ACC112 (cell line): ENCODE data around the gene GTF3C5.
A peak's percentile ranks its signal among the peaks of the same experiment; 100 is the strongest.
"Not testable (repeated sequence)": the region's sequence is repeated elsewhere in the genome, so short reads cannot be mapped to it uniquely, and the experiment has no call there.

Source experiments
- H2AFZ ChIP-seq: fragments of 200-600 bp; sonication (generic); one replicate; pipeline ENCODE4 v1.6.0; 2017; ENCODE audit warnings: antibody characterized with exemption, low read length; ENCODE audit not compliant: unreplicated experiment
- H3K27ac ChIP-seq: fragments of 200-600 bp; sonication (generic); 2 replicates; pipeline ENCODE4 v1.5.1; 2014; ENCODE audit warnings: low read depth, mild to moderate bottlenecking, antibody characterized with exemption, low read length, moderate library complexity
- H3K27me3 ChIP-seq: fragments of 200-600 bp; sonication (generic); 2 replicates; pipeline ENCODE4 v1.6.1; 2014; ENCODE audit warnings: mild to moderate bottlenecking, antibody characterized with exemption, low read length, moderate library complexity, mixed read lengths; ENCODE audit not compliant: insufficient read depth
- H3K36me3 ChIP-seq: fragments of 200-600 bp; sonication (generic); 2 replicates; pipeline ENCODE4 v1.6.1; 2016; ENCODE audit warnings: mild to moderate bottlenecking, antibody characterized with exemption, low read length, moderate library complexity, mixed read lengths; ENCODE audit not compliant: insufficient read depth
- H3K4me1 ChIP-seq: fragments of 200-600 bp; sonication (generic); one replicate; pipeline ENCODE4 v1.6.1; 2016; ENCODE audit warnings: low read length, mixed read lengths; ENCODE audit not compliant: insufficient read depth, unreplicated experiment, control insufficient read depth
- H3K4me3 ChIP-seq: fragments of 200-600 bp; sonication (generic); 2 replicates; pipeline ENCODE4 v1.5.1; 2014; ENCODE audit warnings: mild to moderate bottlenecking, low read depth, low read length
- H3K79me2 ChIP-seq: fragments of 200-600 bp; sonication (generic); one replicate; pipeline ENCODE4 v1.6.0; 2016; ENCODE audit warnings: low read length; ENCODE audit not compliant: control insufficient read depth, unreplicated experiment, insufficient read depth

GTF3C5 gene

GRCh38 chr9:133031496-133031911 is 707 bp downstream of the GTF3C5 start:
- Histone ChIP-seq H3K27ac (no peak overlapping the region), H3K79me2 (peaks cover 68% of the 10 kb centered on the region)

DNA sequence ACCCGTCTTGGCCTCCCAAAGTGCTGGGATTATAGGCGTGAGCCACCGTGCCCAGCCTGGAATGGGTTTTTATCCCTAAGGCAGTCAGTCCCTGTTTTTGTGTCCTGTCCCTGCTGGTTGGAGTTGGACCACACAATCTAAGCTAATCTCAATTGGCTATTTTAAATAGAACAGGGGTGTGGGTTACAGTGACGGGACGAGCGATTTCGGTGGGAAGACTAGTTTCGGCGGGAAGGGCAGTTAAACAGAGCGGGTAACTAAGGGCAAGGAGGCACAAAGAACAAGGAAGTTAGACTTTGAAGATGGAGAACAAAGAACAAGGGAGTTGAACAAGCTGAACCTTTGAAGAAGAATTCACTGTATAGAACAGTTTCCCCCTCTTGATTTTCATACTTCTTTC is 1.4 kb downstream of the GTF3C5 start:
- Histone ChIP-seq H3K4me1 (peaks cover 4% of the 10 kb centered on the region), H3K27ac (no peak overlapping the region)

More at GRCh38 chr9:133031496-133031911, 707 bp downstream of the GTF3C5 start:
- Histone ChIP-seq H3K4me1 (peaks cover 4% of the 10 kb centered on the region), H3K27me3 (no peaks in the 10 kb centered on the region), H3K36me3 (peaks cover 21% of the 10 kb centered on the region), H3K4me3 (peak overlapping the region; percentile 97), H2AFZ (no peak overlapping the region)

GRCh38 chr9:133035669-133036068 is 4.9 kb downstream of the GTF3C5 start:
- Histone ChIP-seq H3K27ac (no peak overlapping the region), H3K4me1 (peaks cover 4% of the 10 kb centered on the region), H2AFZ (no peak overlapping the region), H3K27me3 (no peaks in the 10 kb centered on the region), H3K36me3 (peaks cover 21% of the 10 kb centered on the region), H3K4me3 (no peak overlapping the region), H3K79me2 (peaks cover 81% of the 10 kb centered on the region)

More for the DNA sequence above, 1.4 kb downstream of the GTF3C5 start:
- Histone ChIP-seq H3K4me3 (peak overlapping the region; percentile 97), H3K36me3 (peaks cover 21% of the 10 kb centered on the region), H3K27me3 (no peaks in the 10 kb centered on the region), H2AFZ (no peak overlapping the region), H3K79me2 (peaks cover 74% of the 10 kb centered on the region)

GRCh38 chr9:133037775-133038515 is 7.1 kb downstream of the GTF3C5 start:
- H3K36me3 ChIP-seq, result peaks cover 15% of the 10 kb centered on the region

GRCh38 chr9:133040892-133041479 is 10.2 kb downstream of the GTF3C5 start:
- not testable (repeated sequence) for H3K36me3 ChIP-seq

More at GRCh38 chr9:133037775-133038515, 7.1 kb downstream of the GTF3C5 start:
- Histone ChIP-seq H3K4me1 (no peaks in the 10 kb centered on the region), H3K27ac (no peak overlapping the region), H3K27me3 (no peaks in the 10 kb centered on the region), H3K4me3 (no peak overlapping the region), H3K79me2 (peaks cover 59% of the 10 kb centered on the region), H2AFZ (no peak overlapping the region)

GRCh38 chr9:133041958-133042357 is 11.2 kb downstream of the GTF3C5 start:
- Histone ChIP-seq H3K4me3 (no peak overlapping the region), H3K36me3 (no peaks in the 10 kb centered on the region), H3K27ac (no peak overlapping the region)

More at GRCh38 chr9:133040892-133041479, 10.2 kb downstream of the GTF3C5 start:
- H3K27ac ChIP-seq, H2AFZ ChIP-seq, H3K4me1 ChIP-seq, H3K4me3 ChIP-seq, H3K27me3 ChIP-seq: not testable (repeated sequence)
- peaks cover 29% of the 10 kb centered on the region for H3K79me2 ChIP-seq

GRCh38 chr9:133042676-133043075 is 11.9 kb downstream of the GTF3C5 start:
- no peak overlapping the region for H2AFZ ChIP-seq
- no peak overlapping the region for H3K27ac ChIP-seq
- H3K27me3 ChIP-seq, result no peaks in the 10 kb centered on the region
- no peaks in the 10 kb centered on the region for H3K4me1 ChIP-seq
- H3K4me3 ChIP-seq, result no peak overlapping the region
- H3K36me3 ChIP-seq, result no peaks in the 10 kb centered on the region
- peaks cover 14% of the 10 kb centered on the region for H3K79me2 ChIP-seq

More at GRCh38 chr9:133041958-133042357, 11.2 kb downstream of the GTF3C5 start:
- Histone ChIP-seq H3K27me3 (no peaks in the 10 kb centered on the region), H3K79me2 (peaks cover 19% of the 10 kb centered on the region), H2AFZ (no peak overlapping the region), H3K4me1 (no peaks in the 10 kb centered on the region)

- H2AFZ ChIP-seq, result no peak overlapping the region
- no peaks in the 10 kb centered on the region for H3K27me3 ChIP-seq
- H3K27ac ChIP-seq, result no peak overlapping the region
- H3K79me2 ChIP-seq, result peaks cover 9% of the 10 kb centered on the region
- no peaks in the 10 kb centered on the region for H3K36me3 ChIP-seq
- no peaks in the 10 kb centered on the region for H3K4me1 ChIP-seq
- no peak overlapping the region for H3K4me3 ChIP-seq
Measured at GRCh38 chr9:133043449-133044035, 12.7 kb downstream of the GTF3C5 start.

DNA sequence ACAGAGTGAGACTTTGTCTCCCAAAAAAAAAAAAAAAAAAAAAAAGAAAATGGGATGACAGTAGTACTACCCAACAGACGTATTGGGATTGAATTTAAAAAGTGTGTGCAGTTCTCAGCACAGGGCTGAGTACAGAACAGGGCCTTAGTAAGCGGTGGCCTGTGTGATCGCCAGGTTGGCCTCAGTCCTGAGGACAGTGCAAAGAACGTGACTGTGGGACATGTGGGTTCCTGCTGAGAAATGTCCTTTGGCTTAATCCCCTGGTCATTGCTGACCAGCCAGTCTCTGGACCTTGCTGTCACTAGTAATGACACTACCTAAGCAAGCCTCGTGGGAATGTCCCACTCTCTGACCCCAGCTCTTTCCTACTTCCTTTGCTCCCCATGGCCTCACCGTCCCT is 13.3 kb downstream of the GTF3C5 start:
- Histone ChIP-seq H3K79me2 (peaks cover 4% of the 10 kb centered on the region), H3K4me1 (no peaks in the 10 kb centered on the region), H3K36me3 (no peaks in the 10 kb centered on the region; the same call in 1 of the 2 replicates), H2AFZ (no peak overlapping the region), H3K27me3 (no peaks in the 10 kb centered on the region), H3K27ac (no peak overlapping the region), H3K4me3 (no peak overlapping the region)

GRCh38 chr9:133044661-133045060 is 13.9 kb downstream of the GTF3C5 start:
- Histone ChIP-seq H3K4me3 (no peak overlapping the region), H3K79me2 (peaks cover under 1% of the 10 kb centered on the region), H3K27ac (no peak overlapping the region), H3K36me3 (no peaks in the 10 kb centered on the region; the same call in 1 of the 2 replicates), H2AFZ (no peak overlapping the region), H3K27me3 (no peaks in the 10 kb centered on the region), H3K4me1 (no peaks in the 10 kb centered on the region)
